Myocyte (in vitro differentiated cells): ENCODE measurements around the gene CCDC152. TPM values are rescaled to one million over a fixed set of nuclear protein-coding genes. Genes with fewer than 3 reads are reported as not detected.

ENCODE experiments used
- DNase-seq: peaks from one replicate; pipeline ENCODE4 v3.0.0-alpha.2; 2012; ENCODE audit warnings: low read depth
- total RNA-seq: library from RNA; depleted of rRNA; stranded (reverse); fragments of >200 nt; gene quantifications from 2 replicates; pipeline ENCODE4 v1.2.3, GENCODE V29; 2014

Gene CCDC152
- total RNA-seq, 1 donor from 2014 or later, result not detected

DNA sequence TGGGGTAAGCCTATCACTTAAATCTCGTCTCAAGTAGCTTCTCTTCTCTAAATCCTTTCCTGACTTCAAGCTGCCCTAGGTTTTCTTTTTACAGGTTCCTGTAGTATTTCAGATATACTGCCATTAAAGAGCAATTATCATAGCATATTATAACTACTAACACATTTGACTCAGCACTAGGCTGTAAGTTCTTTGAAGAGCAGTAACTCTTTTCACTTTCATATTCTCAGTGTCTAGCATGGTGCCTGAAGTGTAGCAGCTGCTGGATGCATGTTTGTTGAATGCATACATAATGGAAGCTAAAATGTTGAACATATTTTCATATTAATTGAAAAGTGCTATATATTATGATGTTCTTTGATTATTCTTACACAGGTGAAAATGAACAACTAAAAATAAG is 22.5 kb downstream of the CCDC152 start:
- DNase-seq, result no peak

DNA sequence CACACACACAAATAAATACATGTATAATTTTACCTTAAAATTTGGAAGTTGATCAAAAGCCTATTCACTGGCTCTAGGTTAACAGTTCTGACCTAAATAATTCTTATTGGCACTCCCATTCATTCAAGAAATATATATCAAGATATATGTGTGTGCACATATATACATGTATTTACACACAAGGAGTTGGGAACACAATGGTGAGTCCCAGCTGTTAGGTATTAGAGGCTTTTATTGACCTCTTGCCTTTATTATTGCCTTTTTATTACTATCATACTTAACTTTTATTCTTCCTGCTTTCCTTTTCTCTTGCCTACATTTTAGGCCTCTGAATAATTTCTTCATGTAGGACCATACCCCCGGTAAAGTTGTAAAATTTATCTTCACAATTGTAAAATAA is 25.0 kb downstream of the CCDC152 start:
- no peak for DNase-seq

DNA sequence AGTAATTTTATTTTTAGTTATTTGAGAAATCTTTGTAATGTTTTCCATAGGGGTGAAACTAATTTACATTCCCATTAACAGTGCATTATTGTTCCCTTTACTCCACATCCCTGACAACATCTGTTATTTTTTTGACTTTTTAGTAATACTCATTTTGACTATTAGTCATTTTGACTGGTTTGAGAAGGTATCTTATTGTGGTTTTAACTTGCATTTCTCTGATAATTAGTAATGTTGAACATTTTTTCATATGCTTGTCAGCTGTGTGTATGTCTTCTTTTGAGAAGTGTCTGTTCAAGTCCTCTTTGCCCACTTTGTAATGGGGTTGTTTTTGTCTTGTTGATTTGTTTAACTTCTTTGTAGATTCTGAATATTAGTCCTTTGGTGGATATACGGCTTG is 27.5 kb downstream of the CCDC152 start:
- DNase-seq, result no peak

DNA sequence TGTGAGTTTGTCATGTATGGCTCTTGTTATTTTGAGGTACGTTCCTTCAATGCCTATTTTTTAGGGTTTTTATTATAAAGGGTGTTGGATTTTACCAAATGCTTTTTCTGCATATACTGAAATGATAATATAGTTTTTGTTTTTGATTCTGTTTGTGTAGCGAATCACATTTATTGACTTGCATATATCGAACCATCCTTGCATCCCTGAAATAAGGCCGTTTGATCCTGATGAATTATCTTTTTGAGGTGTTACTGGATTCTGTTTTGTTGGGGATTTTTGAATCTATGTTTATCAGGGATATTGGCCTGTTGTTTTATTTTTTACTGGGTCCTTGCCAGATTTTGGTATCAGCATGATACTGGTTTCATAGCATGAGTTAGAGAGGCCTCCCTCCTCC is 29.1 kb downstream of the CCDC152 start:
- DNase-seq, result no peak

DNA sequence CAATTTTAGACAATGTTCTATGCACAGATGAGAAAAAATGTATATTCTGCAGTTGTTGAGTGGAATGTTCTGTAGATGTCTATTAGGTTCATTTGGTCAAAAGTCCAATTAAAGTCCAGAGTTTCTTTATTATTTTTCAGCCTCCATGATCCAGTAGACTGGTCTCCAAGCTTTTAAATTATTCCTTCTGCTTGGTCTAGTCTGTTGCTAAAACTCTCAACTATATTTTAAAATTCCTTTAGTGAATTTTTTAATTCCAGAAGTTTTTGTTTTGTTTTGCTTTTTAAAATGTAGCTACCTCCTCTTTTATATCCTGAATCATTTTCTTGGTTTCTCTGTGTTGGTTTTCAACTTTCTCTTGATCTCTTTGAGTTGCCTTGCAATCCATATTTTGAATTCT is 30.5 kb downstream of the CCDC152 start:
- no peak for DNase-seq

DNA sequence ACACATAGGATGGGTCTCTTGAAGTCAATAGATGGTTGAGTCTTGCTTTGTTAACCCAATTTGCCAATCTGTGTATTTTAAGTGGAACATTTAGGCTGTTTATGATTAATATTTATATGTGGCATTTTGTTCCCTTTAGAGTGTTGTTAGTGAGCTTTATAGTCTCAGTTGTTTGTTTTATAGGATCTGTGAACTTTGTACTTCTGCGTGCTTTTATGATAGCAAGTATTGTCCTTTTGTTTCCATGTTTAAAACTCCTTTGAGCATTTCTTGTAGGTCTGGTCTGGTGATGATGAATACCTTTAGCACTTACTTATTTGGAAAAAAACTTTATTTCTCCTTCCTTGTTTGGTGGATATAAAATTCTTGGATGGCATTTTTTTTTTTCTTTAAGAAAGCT is 31.2 kb downstream of the CCDC152 start:
- DNase-seq, result no peak

DNA sequence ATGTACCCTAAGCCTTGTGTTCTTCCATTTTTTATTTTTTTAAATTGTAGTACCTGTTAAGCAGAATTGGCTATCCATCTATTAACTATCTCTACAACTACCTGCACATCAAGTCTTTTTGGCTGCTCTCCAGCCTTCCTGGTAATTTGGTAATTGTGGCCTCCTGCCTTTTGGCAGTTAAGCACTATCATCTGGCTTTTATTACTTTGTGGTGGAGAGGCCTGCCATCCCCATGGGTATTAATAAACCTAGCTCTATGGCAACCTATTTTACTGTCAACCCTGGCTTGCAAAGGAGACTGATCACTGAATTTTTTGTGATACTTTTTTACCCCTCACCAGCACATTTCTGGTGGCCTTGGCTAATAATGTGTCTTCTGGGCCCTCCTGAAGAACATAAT is 34.5 kb downstream of the CCDC152 start:
- DNase-seq, result peak; percentile 51

DNA sequence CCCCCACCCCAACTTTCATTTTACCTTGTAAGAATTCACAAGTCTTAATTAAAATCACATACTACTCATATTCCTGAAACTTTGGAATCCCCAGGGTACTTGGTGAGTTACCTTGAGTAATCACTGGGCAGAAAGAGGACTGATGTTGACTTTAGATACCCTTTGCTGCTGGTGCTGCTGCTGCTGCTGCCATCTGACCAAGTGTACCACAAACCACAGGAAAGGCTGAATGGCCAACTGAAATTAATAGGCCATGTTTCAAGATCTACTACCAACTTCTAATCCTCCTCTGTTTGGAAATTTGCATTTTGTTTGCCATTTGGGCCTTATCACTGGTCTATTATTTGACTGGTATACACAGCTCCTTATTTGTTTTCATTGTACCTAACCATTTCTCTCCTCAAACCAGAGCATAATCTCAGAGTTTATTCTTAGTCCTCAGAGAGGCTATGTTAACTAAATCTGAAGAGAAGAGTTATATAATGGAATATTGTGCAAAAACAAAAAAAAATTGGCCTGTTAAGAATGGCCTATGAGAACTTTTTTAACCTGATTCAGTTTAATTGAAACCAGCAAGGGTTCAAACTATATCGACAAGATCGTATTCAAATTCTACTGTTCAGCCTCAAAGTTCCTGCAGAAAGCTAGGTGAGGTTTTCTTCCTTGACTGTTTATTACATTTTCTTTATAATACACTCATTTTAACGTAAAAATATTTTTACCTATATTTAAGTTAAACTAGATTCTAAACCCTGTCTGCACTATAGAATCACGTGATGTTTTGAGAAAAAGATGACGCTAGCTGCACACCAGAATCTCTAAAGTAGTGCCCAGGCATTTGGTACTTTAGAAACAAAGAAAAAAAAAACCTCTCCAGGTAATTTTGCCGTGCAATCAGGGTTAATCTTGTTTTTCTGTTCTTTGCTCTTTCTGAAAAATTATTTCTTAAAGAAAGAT is 41.9 kb downstream of the CCDC152 start:
- DNase-seq, result peak; percentile 7

DNA sequence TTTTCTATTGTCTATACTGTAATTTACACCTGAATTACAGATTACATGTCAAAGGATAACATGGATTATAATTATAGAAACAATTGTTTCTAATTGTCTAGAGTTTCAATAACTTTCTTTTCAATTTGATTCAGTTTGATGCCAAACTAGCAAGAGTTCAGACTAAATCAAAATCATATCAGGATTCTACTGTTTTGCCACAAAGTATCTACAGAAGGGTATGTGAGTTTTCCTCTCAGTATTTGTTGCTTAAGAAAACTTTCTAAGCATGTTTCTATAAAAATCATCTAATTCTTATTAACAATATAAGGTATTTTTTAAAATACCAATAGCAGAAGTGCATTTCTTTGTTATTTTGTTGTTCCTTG is 42.6 kb downstream of the CCDC152 start:
- no peak for DNase-seq

DNA sequence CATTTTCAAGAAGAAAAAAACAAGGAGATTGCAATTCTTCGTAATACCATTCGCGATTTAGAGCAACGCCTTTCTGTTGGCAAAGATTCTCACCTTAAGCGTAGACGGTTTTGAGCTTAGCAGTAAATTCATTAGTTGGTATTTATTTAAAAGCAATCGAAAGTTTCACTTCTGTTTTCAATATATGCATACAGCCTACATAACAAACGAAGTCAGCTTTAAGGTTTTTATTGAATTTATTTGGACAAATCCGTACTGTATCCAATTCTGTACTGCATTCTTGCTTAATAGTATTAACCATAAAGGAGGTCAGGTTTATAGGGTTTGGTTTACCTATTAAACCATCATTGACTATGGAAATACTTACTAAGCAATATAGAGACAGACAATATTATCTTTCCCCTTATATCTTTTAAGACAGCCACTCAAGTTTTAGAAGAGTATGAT is 43.1 kb downstream of the CCDC152 start:
- DNase-seq, result no peak

DNA sequence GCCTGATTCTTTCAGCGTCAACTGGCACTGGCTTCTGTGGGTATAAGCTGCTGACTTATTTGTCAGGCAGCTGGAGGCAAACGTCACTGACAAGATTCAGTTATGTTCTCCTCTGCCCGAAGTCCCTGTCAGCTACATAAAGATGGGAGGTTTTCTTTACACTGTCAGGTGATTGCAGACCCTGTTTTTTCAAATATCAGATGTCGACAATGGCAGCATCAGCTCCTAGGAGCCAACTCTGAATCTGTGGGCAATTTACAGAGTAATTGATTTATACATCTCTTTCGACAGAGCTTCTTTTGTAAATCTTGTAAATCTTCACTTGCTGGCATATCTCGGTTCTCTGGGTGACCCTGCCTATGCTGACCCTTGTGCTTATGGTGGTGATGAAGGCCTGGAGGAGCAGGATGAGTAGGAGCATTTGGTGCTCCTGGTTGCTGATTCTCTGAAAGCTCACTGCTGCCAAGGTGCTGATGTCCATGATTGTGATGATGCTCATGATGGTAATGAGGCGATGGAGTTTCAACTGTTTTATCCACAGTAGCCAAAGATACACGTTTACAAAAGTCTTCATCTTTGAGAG is 44.2 kb downstream of the CCDC152 start:
- DNase-seq, result no peak

DNA sequence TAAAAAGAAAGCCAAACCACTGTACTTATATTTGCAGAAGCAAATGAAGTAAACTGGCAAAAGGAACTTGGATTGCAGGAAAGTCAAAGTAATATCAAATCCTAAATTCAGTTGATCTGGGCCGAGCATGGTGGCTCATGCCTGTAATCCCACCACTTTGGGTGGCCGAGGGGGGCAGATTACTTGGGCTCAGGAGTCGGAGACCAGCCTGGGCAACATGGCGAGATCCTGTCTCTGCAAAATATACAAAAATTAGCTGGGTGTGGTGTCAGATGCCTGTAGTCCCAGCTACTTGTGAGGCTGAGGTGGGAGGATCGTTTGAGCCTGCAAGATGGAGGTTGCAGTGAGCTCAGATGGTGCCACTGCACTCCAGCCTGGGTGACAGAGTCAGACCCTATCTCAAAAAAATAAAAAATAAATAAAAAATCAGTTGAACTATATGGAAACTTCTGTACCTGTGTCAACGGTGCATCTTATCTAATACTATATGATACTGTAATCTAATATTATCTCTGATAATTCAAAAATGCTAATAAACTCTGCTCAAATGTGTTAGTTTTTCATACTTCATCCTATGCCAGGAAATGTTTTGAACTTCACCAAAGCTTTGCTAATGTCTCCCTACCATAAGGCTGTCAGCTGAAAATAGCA is 45.0 kb downstream of the CCDC152 start:
- no peak for DNase-seq

DNA sequence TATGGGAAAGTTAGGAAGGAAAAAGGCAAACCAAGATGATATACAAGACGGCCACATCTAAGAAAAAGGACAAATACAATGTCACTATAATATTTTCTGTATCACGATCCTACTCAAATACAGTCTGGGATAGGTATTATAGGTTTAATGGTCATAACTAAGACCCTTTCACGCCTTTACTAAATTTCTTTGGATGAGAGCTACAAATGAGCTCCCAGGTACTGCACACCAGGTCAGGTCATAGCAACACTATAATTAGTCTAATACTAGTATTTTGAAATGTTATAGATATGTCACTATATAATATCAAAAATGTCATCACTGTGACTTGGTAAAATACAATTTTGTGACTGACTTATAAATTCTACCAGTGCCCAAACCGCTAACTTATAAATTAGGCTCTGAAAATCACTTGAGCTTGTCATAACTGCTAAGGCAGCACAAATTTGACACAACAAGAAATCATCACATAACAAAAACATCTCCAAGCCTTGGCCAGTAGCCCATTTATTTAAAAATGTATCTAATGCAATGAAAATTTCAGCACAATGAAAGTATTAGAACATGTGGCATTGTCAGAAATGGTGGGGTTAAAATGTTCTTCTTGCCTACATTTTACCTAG is 48.2 kb downstream of the CCDC152 start:
- no peak for DNase-seq

DNA sequence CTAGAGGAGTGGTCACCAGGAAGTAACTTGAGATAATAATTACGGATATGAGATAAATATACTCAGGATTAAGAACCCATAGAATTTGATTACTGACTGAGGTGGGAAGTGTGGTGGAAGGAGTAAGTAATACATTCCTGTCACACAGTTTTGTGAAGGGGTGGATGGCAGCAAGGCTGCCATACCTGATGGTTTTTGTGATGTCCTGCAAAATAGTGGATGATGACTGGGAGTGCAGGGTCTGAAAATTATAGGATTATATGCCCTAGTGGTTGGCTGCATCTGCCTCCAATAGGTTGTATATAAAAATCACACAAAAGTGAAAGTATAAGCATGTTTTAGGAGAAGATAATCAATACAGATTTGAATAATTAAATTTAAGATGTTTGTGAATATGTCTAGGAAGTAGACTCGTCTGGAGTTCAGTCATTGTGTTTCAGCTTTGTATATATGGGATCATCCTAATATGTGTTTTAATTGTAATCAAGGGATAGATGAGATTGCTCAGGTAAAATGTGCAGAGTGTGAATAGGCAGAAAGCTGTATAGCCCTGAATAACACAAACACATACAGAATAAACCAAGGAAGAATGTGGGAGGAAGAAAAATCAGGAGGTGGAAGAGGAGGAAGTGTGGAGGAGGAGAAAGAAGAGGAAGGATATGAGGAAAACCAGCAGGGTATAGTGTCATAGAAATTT is 49.5 kb downstream of the CCDC152 start:
- no peak for DNase-seq

DNA sequence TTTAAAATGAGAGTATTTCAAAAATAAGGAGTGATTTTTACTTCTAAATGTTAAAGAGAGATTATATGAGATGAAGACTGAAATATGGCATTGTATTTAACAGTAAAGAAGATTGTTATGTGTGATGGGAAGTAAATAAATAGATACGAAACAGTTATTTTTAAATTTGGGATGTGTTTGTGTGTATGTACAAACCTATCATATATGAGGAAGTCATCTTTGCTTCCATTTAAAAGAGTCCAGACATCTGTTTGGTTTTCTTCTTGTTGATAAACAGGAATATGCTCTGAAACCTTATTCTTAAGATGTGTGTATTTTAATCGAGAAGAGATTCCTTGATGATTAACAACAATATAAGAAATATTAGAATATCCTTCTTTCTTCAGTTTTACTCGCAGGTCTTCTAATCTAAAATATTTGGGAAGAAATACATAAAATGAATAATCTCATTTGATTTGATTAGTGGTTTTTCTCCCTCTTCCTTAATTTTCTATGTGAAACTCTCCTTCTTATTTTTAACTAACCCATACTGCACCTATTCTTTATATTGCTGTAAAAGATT is 50.2 kb downstream of the CCDC152 start:
- DNase-seq, result no peak

DNA sequence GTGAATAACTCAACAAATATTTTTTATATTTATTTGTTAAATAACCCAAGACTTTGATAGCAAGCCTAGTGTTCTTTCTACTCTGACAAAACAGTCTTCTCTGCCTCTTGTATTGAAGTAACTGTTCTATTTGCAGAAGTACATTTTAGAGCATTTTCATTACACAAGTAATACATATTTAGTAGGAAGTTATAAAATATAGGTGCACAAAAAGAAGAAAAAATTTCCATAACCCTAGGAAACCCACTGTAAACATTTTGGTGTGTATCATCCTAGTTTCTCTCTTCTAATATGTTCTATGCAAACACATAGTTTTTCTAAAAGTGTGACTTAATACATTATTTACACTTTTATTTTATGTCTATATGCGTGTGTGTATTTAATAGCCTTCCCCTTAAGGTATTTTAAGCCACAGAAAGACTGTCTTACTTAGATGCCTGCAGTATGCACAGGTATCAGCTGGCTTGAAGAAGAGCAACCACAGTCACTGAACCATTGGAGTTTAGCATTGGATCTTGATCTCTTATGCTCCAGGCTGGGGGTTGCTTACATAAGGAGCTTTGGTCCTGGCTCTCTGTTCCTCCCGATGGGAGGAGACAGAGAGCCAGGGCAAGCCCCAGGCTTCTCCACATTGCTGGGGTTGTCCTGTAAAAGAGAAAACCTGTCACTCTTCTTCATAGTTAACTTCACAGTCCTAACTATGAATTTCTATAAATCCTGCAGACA is 51.3 kb downstream of the CCDC152 start:
- DNase-seq, result peak; percentile 12

DNA sequence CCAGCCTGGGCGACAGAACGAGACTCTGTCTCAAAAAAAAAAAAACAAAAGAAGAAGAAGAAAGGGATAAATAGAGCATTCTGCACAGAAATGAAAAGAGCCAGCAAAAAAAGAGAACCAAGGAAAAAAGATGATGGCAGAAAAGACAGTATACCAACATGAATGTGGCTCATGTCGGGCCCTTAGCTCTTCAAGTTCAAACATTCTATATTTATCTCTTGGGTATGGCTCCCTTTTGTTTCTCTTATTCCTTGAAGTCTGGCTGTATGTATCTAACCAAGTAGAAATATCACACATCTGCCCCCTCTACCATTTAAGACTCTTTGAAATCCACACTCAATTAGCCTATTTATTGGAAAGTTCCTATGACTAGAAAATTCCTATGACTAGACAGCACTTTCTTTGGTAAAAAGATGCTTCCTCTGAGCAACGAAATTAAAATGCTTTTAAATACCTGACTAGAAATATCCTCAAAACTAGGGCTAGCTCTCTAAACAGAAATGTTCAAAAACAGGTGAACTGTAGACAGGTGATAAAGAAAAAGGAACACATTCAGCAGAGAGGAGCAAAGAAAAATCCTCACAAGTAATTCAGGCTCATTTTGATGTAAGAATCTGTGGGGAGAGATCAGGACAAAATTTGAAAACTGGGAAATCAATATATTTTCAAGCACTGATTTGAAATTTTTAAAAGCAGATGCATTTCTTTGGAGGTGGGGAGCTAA is 52.4 kb downstream of the CCDC152 start:
- peak; percentile 0 for DNase-seq

DNA sequence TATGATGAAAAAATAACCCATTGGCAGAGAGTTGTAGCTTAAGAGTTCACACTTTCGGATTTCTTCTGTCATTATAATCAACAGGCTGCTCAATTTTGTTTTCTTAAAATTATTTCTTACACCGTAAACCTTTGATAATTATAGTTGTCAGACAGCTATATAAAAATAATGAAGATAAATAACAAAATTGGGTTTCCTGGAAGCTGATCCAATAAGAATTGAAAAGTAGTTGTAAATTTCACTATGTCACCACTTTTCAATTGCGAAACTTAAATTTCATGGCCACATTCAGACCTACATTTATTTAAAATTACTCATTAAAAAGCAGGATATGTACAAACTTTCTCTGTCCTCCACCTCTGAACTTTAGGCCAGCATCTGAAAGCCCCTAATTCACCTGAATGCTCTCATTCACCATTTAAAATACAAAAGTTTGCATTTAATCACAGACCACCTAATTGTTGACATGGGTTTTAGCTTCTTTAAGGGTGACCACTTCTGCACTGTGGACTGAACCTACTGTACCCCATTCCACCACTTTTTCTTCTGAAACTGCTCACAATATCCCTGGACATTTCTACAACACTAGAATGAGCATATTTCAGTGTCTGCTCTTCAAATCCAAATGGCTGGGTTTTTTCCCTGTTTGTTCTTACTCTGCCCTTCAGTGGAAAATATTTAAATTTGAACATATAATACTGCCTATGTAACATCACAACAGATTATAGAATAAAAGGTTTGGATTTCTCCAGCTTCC is 54.4 kb downstream of the CCDC152 start:
- peak; percentile 2 for DNase-seq
